ENCODE results near the gene KRTAP3-2.

KRTAP3-2 gene

GRCh38 chr17:40961591-40961990 lies 38.1 kb downstream of the KRTAP3-2 start:
- DNase-seq: no peak

- no peak for DNase-seq
Observed at GRCh38 chr17:40960144-40960543, 39.6 kb downstream of the KRTAP3-2 start.

GRCh38 chr17:40958086-40958953 lies 41.4 kb downstream of the KRTAP3-2 start:
- DNase-seq: peak; percentile 17

GRCh38 chr17:40956401-40957254 lies 43.1 kb downstream of the KRTAP3-2 start:
- DNase-seq: no peak

GRCh38 chr17:40953881-40954280 lies 45.8 kb downstream of the KRTAP3-2 start:
- DNase-seq: no peak

- no peak for DNase-seq
Observed at GRCh38 chr17:40952661-40953060, 47.0 kb downstream of the KRTAP3-2 start.

- no peak for DNase-seq
Observed at GRCh38 chr17:40952154-40952553, 47.6 kb downstream of the KRTAP3-2 start.

- DNase-seq: no peak
Observed at GRCh38 chr17:40951011-40951622, 48.6 kb downstream of the KRTAP3-2 start.

- DNase-seq: no peak
Observed at GRCh38 chr17:40950176-40950575, 49.5 kb downstream of the KRTAP3-2 start.

GRCh38 chr17:40949418-40949817 lies 50.3 kb downstream of the KRTAP3-2 start:
- no peak for DNase-seq

Data from NCI-H2029 (cell line).